Parathyroid adenoma (tissue), 2 donors: Measurements from ENCODE around the gene DCUN1D2.

Source experiments
- H2AFZ ChIP-seq: fragments of 300-600 bp; sonication (generic); one replicate; pipeline ENCODE4 v1.7.0; 2017; ENCODE audit warnings: antibody characterized with exemption, mild to moderate bottlenecking
- H3K27ac ChIP-seq: fragments of 300-600 bp; sonication (generic); one replicate; pipeline ENCODE4 v1.7.0; 2017
- H3K27me3 ChIP-seq: fragments of 300-600 bp; sonication (generic); one replicate; pipeline ENCODE4 v1.7.0; 2017; ENCODE audit warnings: low read length; ENCODE audit not compliant: control insufficient read depth, insufficient read depth
- H3K36me3 ChIP-seq: fragments of 300-600 bp; sonication (generic); one replicate; pipeline ENCODE4 v1.7.0; 2017; ENCODE audit warnings: low read length; ENCODE audit not compliant: control insufficient read depth, insufficient read depth
- H3K4me1 ChIP-seq: fragments of 300-600 bp; sonication (generic); one replicate; pipeline ENCODE4 v1.7.0; 2017; ENCODE audit warnings: control low read depth
- H3K4me2 ChIP-seq: fragments of 300-600 bp; sonication (generic); one replicate; pipeline ENCODE4 v1.7.0; 2017; ENCODE audit warnings: low read length
- H3K4me3 ChIP-seq: fragments of 300-600 bp; sonication (generic); one replicate; pipeline ENCODE4 v1.7.0; 2017; ENCODE audit warnings: low read depth, low read length
- H3K79me2 ChIP-seq: fragments of 300-600 bp; sonication (generic); one replicate; pipeline ENCODE4 v1.7.0; 2017; ENCODE audit warnings: control low read depth
- H3K9ac ChIP-seq: fragments of 300-600 bp; sonication (generic); one replicate; pipeline ENCODE4 v1.7.0; 2017; ENCODE audit warnings: mild to moderate bottlenecking
- H3K9me3 ChIP-seq: fragments of 300-600 bp; sonication (generic); one replicate; pipeline ENCODE4 v1.7.0; 2017; ENCODE audit warnings: low read length; ENCODE audit not compliant: control insufficient read depth
- TF ChIP-seq, protein P1 (sequence below): fragments of 300-600 bp; sonication (generic); IDR thresholded peaks from one replicate; pipeline ENCODE4 v1.7.0; 2017; ENCODE audit warnings: antibody characterized with exemption, mild to moderate bottlenecking
- donor health status: primary hyperparathyroidism.

The DCUN1D2 gene

GRCh38 chr13:113489549-113490495, 689 bp downstream of the DCUN1D2 start:
- Histone ChIP-seq H3K9ac (no peak overlapping the region), H3K27me3 (no peaks in the 10 kb centered on the region), H3K4me2 (peak overlapping the region; percentile 79), H3K4me1 (peaks cover 3% of the 10 kb centered on the region), H3K9me3 (no peaks in the 10 kb centered on the region), H3K79me2 (peaks cover 24% of the 10 kb centered on the region), H3K27ac (no peak overlapping the region), H2AFZ (peak overlapping the region; percentile 64), H3K4me3 (peak overlapping the region; percentile 64), H3K36me3 (no peaks in the 10 kb centered on the region)
- TF ChIP-seq, protein P1, sequence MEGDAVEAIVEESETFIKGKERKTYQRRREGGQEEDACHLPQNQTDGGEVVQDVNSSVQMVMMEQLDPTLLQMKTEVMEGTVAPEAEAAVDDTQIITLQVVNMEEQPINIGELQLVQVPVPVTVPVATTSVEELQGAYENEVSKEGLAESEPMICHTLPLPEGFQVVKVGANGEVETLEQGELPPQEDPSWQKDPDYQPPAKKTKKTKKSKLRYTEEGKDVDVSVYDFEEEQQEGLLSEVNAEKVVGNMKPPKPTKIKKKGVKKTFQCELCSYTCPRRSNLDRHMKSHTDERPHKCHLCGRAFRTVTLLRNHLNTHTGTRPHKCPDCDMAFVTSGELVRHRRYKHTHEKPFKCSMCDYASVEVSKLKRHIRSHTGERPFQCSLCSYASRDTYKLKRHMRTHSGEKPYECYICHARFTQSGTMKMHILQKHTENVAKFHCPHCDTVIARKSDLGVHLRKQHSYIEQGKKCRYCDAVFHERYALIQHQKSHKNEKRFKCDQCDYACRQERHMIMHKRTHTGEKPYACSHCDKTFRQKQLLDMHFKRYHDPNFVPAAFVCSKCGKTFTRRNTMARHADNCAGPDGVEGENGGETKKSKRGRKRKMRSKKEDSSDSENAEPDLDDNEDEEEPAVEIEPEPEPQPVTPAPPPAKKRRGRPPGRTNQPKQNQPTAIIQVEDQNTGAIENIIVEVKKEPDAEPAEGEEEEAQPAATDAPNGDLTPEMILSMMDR = no peak

GRCh38 chr13:113489171-113489548, 1.4 kb downstream of the DCUN1D2 start:
- H3K4me3 ChIP-seq = peak overlapping the region; percentile 64
- H3K79me2 ChIP-seq = peaks cover 24% of the 10 kb centered on the region
- H3K36me3 ChIP-seq = no peaks in the 10 kb centered on the region
- H2AFZ ChIP-seq = no peak overlapping the region
- TF ChIP-seq, protein P1 = no peak
- no peaks in the 10 kb centered on the region for H3K9me3 ChIP-seq
- H3K9ac ChIP-seq = no peak overlapping the region
- peak overlapping the region; percentile 79 for H3K4me2 ChIP-seq
- H3K4me1 ChIP-seq = peaks cover 3% of the 10 kb centered on the region
- H3K27me3 ChIP-seq = no peaks in the 10 kb centered on the region
- H3K27ac ChIP-seq = no peak overlapping the region

- Histone ChIP-seq H2AFZ (no peak overlapping the region), H3K9ac (no peak overlapping the region), H3K4me2 (no peak overlapping the region), H3K9me3 (no peaks in the 10 kb centered on the region), H3K4me1 (peaks cover 3% of the 10 kb centered on the region), H3K79me2 (peaks cover 24% of the 10 kb centered on the region), H3K27me3 (no peaks in the 10 kb centered on the region), H3K27ac (no peak overlapping the region), H3K36me3 (no peaks in the 10 kb centered on the region), H3K4me3 (no peak overlapping the region)
- TF ChIP-seq, protein P1 = no peak
Observed at GRCh38 chr13:113488283-113488682, 2.2 kb downstream of the DCUN1D2 start.

DNA sequence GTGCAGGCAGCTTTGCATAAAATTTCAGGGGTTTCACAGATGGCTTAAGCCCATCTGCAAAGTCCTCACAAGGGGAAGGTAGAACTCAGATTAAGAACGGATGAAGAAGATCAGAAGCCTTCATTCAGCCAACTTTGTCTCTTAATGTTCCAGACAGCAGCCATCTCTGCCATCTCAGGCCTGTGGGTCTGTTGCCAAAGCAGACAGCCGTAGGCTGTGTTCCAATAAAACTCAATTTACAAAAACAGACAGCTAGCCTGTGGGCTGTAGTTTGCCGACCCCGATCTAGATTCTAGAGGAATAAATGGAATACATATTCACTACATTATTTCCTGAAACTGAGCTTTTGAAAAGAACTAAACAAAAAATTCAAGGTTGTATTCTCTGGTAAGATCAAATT, 3.8 kb downstream of the DCUN1D2 start:
- Histone ChIP-seq H3K4me1 (no peaks in the 10 kb centered on the region), H3K9me3 (no peaks in the 10 kb centered on the region), H3K27ac (no peak overlapping the region), H3K4me3 (no peak overlapping the region), H3K9ac (no peak overlapping the region), H3K79me2 (peaks cover 24% of the 10 kb centered on the region), H3K27me3 (no peaks in the 10 kb centered on the region), H3K36me3 (no peaks in the 10 kb centered on the region), H2AFZ (no peak overlapping the region), H3K4me2 (no peak overlapping the region)
- TF ChIP-seq, protein P1 = no peak
